ENCODE results near the gene GAD1.
A peak's percentile ranks its signal among the peaks of the same experiment; 100 is the strongest.

GAD1 gene

DNA sequence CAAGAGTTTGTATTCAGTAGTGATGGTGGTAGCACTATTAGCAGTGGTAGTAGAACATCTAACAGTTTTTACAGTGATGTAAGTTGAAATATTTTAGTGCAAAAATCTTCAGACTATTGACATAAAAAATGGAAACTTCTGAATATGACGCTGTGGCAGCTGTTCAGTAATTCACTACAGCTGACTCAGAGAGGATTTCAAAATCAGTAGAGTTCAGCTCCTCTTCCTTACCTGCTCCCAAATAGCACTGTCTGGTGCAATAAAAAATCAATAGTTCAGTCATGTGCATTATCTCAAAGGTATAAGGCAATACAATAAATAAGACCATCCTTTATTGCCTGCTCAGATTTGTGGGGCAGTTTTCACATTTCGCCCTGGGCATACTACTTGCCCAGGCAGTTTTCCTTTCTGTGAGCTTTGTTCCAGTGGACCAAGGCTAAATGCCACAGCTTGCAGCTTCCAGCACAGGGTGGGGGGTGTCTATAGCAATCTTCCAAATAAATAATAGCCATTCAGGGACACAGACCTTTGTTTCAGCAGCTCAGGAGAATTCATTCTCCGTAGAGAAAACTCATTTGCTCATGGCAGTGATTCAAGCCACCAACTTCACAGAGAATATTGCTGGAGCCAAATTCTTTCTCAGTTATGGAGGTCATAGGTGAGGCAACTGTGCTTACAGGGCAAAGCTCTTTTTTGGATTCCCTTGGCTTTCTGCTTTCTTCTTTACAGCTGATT lies 78.5 kb downstream of the GAD1 start:
- peak; percentile 67 for DNase-seq (ENCODE audit: low read depth, low spot score)

DNA sequence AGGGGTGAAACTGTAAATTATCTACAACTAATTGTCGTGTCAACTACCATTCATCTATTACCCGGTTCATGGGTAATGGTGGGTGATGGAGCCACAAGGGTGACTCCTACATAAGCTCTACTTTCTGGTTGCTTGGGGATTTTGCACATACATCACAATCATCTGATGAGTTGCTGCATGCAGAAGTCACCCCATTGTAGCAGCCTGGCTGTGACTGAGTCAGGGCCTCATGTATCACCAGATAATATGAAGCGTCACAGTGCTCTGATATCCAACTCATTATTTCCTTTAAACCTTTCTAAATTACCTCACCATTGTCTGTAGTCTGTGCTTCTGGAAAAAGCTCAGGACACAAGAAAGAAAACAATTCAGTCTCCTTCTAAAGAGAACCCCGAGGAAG lies 79.9 kb downstream of the GAD1 start:
- DNase-seq (ENCODE audit: low read depth, low spot score), result no peak

DNA sequence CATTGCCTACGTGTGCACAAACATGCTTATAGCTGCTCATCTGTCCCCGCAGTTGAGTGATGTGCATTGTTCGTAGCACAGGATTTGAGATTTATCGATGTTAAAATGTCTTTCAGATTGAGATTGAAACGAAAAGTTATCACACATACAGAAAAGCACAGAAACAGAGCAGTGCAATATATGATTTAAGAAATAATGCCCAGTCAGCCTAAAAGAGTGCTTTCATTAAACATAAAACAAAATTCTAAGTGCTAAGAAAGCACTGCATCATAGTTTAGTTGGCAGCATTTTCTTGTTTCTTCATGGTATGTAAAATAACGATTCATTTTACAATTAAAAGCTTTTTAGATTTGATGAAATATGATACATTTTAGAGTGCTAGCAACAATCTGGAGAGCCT lies 80.4 kb downstream of the GAD1 start:
- DNase-seq (ENCODE audit: low read depth, low spot score), result no peak

DNA sequence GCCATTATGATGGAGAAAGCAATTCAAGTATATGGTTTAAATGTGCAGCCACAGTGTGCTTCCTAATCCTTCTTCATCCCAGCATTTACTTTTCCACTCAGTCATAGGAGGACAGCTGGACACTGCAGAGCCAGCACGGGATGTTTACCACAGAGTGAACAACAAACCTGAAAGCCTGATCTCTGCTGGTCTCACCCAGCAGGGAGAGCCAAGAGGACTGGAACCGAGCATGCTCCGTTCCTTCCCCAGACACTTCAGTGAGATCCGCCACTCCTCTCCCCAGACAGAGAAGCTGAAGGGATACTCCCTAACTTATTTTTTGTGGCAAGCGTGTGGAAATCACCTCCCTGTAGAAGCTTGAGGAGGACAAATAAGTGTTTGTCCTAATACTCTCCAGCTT lies 89.2 kb downstream of the GAD1 start:
- no peak for DNase-seq (ENCODE audit: low read depth, low spot score)

Measured in astrocyte of the hippocampus (primary cell).